SKM-1 (cell line): Measurements from ENCODE around the gene MC2R.

ENCODE experiments used
- DNase-seq: peaks from one replicate; lab custom pipeline; 2025; ENCODE audit not compliant: unreplicated experiment; lab: John Stamatoyannopoulos, UW

The MC2R gene

GRCh38 chr18:13915391-13915790 is at the start of gene MC2R:
MC2R (minus strand) TSS chr18:13915536; CDS start chr18:13885518, 30,018 bp downstream.
- DNase-seq, result no peak

GRCh38 chr18:13945811-13946210 is 30.5 kb upstream of the MC2R start:
- DNase-seq, result no peak

GRCh38 chr18:13943338-13943737 is 28.0 kb upstream of the MC2R start:
- no peak for DNase-seq

- no peak for DNase-seq
Measured at GRCh38 chr18:13940326-13940725, 25.0 kb upstream of the MC2R start.

- no peak for DNase-seq
Measured at GRCh38 chr18:13934676-13935075, 19.3 kb upstream of the MC2R start.

GRCh38 chr18:13934058-13934457 is 18.7 kb upstream of the MC2R start:
- no peak for DNase-seq

GRCh38 chr18:13932285-13933025 is 17.1 kb upstream of the MC2R start:
- no peak for DNase-seq

- no peak for DNase-seq
Measured at GRCh38 chr18:13930964-13931363, 15.6 kb upstream of the MC2R start.

- DNase-seq, result no peak
Measured at GRCh38 chr18:13923221-13923620, 7.9 kb upstream of the MC2R start.

- DNase-seq, result no peak
Measured at GRCh38 chr18:13918898-13919297, 3.6 kb upstream of the MC2R start.

GRCh38 chr18:13917401-13917800 is 2.1 kb upstream of the MC2R start:
- DNase-seq, result no peak

GRCh38 chr18:13916559-13916958 is 1.2 kb upstream of the MC2R start:
- no peak for DNase-seq

GRCh38 chr18:13915995-13916431 is 677 bp upstream of the MC2R start:
- DNase-seq, result no peak

- DNase-seq, result no peak
Measured at GRCh38 chr18:13914756-13915155, 580 bp downstream of the MC2R start.

GRCh38 chr18:13914170-13914569 is 1.2 kb downstream of the MC2R start:
- no peak for DNase-seq

- DNase-seq, result no peak
Measured at GRCh38 chr18:13913205-13913604, 2.1 kb downstream of the MC2R start.

GRCh38 chr18:13912601-13913000 is 2.7 kb downstream of the MC2R start:
- DNase-seq, result no peak

GRCh38 chr18:13910986-13911385 is 4.3 kb downstream of the MC2R start:
- no peak for DNase-seq

- no peak for DNase-seq
Measured at GRCh38 chr18:13910501-13910900, 4.8 kb downstream of the MC2R start.

GRCh38 chr18:13909141-13909940 is 6.0 kb downstream of the MC2R start:
- DNase-seq, result no peak

GRCh38 chr18:13900633-13901032 is 14.7 kb downstream of the MC2R start:
- no peak for DNase-seq

- DNase-seq, result no peak
Measured at GRCh38 chr18:13895505-13896033, 19.8 kb downstream of the MC2R start.
